ENCODE measurements around the gene CD300LD.
"Not testable (repeated sequence)": the region's sequence is repeated elsewhere in the genome, so short reads cannot be mapped to it uniquely, and the experiment has no call there.

CD300LD gene

GRCh38 chr17:74574489-74575142, 17.5 kb downstream of the CD300LD start:
- DNase-seq (ENCODE audit: extremely low spot score, insufficient read length, low read depth): no peak
- no peak for FAIRE-seq

GRCh38 chr17:74573635-74574034, 18.4 kb downstream of the CD300LD start:
- not testable (repeated sequence) for DNase-seq (ENCODE audit: extremely low spot score, insufficient read length, low read depth); FAIRE-seq

GRCh38 chr17:74573169-74573568, 18.9 kb downstream of the CD300LD start:
- DNase-seq (ENCODE audit: extremely low spot score, insufficient read length, low read depth) (no peak), FAIRE-seq (no peak)

GRCh38 chr17:74571621-74572270, 20.3 kb downstream of the CD300LD start:
- FAIRE-seq: no peak
- no peak for DNase-seq (ENCODE audit: extremely low spot score, insufficient read length, low read depth)

- FAIRE-seq (no peak), DNase-seq (ENCODE audit: extremely low spot score, insufficient read length, low read depth) (no peak)
Measured at GRCh38 chr17:74569020-74570003, 22.8 kb downstream of the CD300LD start.

GRCh38 chr17:74568106-74568873, 23.8 kb downstream of the CD300LD start:
- FAIRE-seq: peak; percentile 45
- no peak for DNase-seq (ENCODE audit: extremely low spot score, insufficient read length, low read depth)

GRCh38 chr17:74567397-74567796, 24.7 kb downstream of the CD300LD start, which contains the start of gene CD300H:
CD300H (minus strand) TSS chr17:74567509.
- DNase-seq (ENCODE audit: extremely low spot score, insufficient read length, low read depth) (no peak), FAIRE-seq (no peak)

- FAIRE-seq: peak; percentile 74
- DNase-seq (ENCODE audit: extremely low spot score, insufficient read length, low read depth): no peak
Measured at GRCh38 chr17:74566132-74566753, 25.8 kb downstream of the CD300LD start.

- no peak for FAIRE-seq
Measured at GRCh38 chr17:74565126-74565525, 27.0 kb downstream of the CD300LD start.

GRCh38 chr17:74563358-74563757, 28.7 kb downstream of the CD300LD start:
- DNase-seq (ENCODE audit: extremely low spot score, insufficient read length, low read depth): no peak
- no peak for FAIRE-seq

More at GRCh38 chr17:74565126-74565525, 27.0 kb downstream of the CD300LD start:
- no peak for DNase-seq (ENCODE audit: extremely low spot score, insufficient read length, low read depth)

- FAIRE-seq (no peak), DNase-seq (ENCODE audit: extremely low spot score, insufficient read length, low read depth) (no peak)
Measured at GRCh38 chr17:74561586-74561985, 30.5 kb downstream of the CD300LD start.

- no peak for DNase-seq (ENCODE audit: extremely low spot score, insufficient read length, low read depth)
- FAIRE-seq: no peak
Measured at GRCh38 chr17:74558882-74559519, 33.1 kb downstream of the CD300LD start.

GRCh38 chr17:74558402-74558801, 33.7 kb downstream of the CD300LD start:
- not testable (repeated sequence) for DNase-seq (ENCODE audit: extremely low spot score, insufficient read length, low read depth); FAIRE-seq

GRCh38 chr17:74555427-74555940, 36.6 kb downstream of the CD300LD start:
- DNase-seq (ENCODE audit: extremely low spot score, insufficient read length, low read depth): no peak
- no peak for FAIRE-seq

GRCh38 chr17:74554909-74555308, 37.2 kb downstream of the CD300LD start:
- no peak for DNase-seq (ENCODE audit: extremely low spot score, insufficient read length, low read depth)
- no peak for FAIRE-seq

- FAIRE-seq: no peak
- no peak for DNase-seq (ENCODE audit: extremely low spot score, insufficient read length, low read depth)
Measured at GRCh38 chr17:74552037-74552436, 40.0 kb downstream of the CD300LD start.

- DNase-seq (ENCODE audit: extremely low spot score, insufficient read length, low read depth) (no peak), FAIRE-seq (no peak)
Measured at GRCh38 chr17:74550602-74551001, 41.5 kb downstream of the CD300LD start.

GRCh38 chr17:74549343-74549742, 42.7 kb downstream of the CD300LD start:
- DNase-seq (ENCODE audit: extremely low spot score, insufficient read length, low read depth) (no peak), FAIRE-seq (no peak)

- DNase-seq (ENCODE audit: extremely low spot score, insufficient read length, low read depth) (no peak), FAIRE-seq (no peak)
Measured at GRCh38 chr17:74547736-74548135, 44.3 kb downstream of the CD300LD start.

Measured in GM18507 (cell line).